Measurements from ENCODE around the gene RAVER2. TPM values are rescaled to one million over a fixed set of nuclear protein-coding genes. Genes with fewer than 3 reads are reported as not detected.

RAVER2 gene
- total RNA-seq, 1 donor from 2014 or later, result 0.36 TPM

- intact Hi-C loops (cut with micrococcal nuclease), result loop anchor here (10.0 kb wide), 2 partner anchors 334 to 934 kb away; no protein-coding TSS in a partner anchor
- peaks cover 57% of the 10 kb centered on the region for H3K36me3 Mint-ChIP-seq (ENCODE audit: low read depth)
- no peak overlapping the region for H3K4me3 Mint-ChIP-seq
- no peaks in the 10 kb centered on the region for H3K9me3 Mint-ChIP-seq
- peaks cover 58% of the 10 kb centered on the region for H3K4me1 Mint-ChIP-seq (ENCODE audit: low read depth)
- no peak for DNase-seq (ENCODE audit: low spot score)
- no peaks in the 10 kb centered on the region for H3K27me3 Mint-ChIP-seq (ENCODE audit: insufficient read depth)
- no peak overlapping the region for H3K27ac Mint-ChIP-seq
Measured at GRCh38 chr1:64880449-64880848, 135.6 kb downstream of the RAVER2 start.

- H3K9me3 Mint-ChIP-seq, result no peaks in the 10 kb centered on the region
- no peaks in the 10 kb centered on the region for H3K27me3 Mint-ChIP-seq (ENCODE audit: insufficient read depth)
- H3K4me3 Mint-ChIP-seq, result no peak overlapping the region
- DNase-seq (ENCODE audit: low spot score), result no peak
- peak overlapping the region; percentile 19 for H3K27ac Mint-ChIP-seq
- intact Hi-C loops (cut with micrococcal nuclease), result loop anchor here (1.0 to 10.0 kb wide), 3 partner anchors 8 to 934 kb away; no protein-coding TSS in a partner anchor
- peaks cover 53% of the 10 kb centered on the region for H3K4me1 Mint-ChIP-seq (ENCODE audit: low read depth)
- peaks cover 51% of the 10 kb centered on the region for H3K36me3 Mint-ChIP-seq (ENCODE audit: low read depth)
Measured at GRCh38 chr1:64881281-64881680, 136.4 kb downstream of the RAVER2 start.

Other genes starting within 250 kb of the RAVER2 start
- 102 TPM in 2 replicates for gene JAK1, start 221.5 kb downstream of the RAVER2 start, total RNA-seq